HEK293 (cell line): ENCODE data around the gene HHAT.

Source experiments
- CTCF ChIA-PET: fragments of 350-600 bp; formaldehyde crosslinking; extraction: SDS; loops from one replicate; lab custom pipeline; 2021; ENCODE audit warnings: antibody characterized with exemption; lab: Yijun Ruan, JAX
- POLR2A ChIA-PET: fragments of 300-600 bp; formaldehyde crosslinking; extraction: SDS; loops from one replicate; lab custom pipeline; 2020; ENCODE audit warnings: antibody characterized with exemption, inconsistent platforms; lab: Yijun Ruan, JAX
- H3K27ac ChIP-seq: fragments of 200-500 bp; sonication (Bioruptor generic); 2 replicates; pipeline ENCODE4 v1.5.1; 2014; ENCODE audit warnings: low read depth, low read length, control low read depth, inconsistent platforms; ENCODE audit errors: extremely low read depth
- H3K36me3 ChIP-seq, 2 experiments: fragments of 200-500 bp in 1 of 2; sonication (Bioruptor generic) in 1 of 2; 1 replicate in 1 of 2; 2 replicates in 1 of 2; pipeline ENCODE4 v1.5.1; 2014 to 2017; ENCODE audit warnings: inconsistent platforms in 2 of 2, low read length in 2 of 2; ENCODE audit not compliant: control insufficient read depth in 2 of 2, insufficient read depth in 1 of 2
- H3K4me1 ChIP-seq: fragments of 200-500 bp; sonication (Bioruptor generic); 2 replicates; pipeline ENCODE4 v1.5.1; 2014; ENCODE audit warnings: mild to moderate bottlenecking, low read length, inconsistent platforms; ENCODE audit not compliant: control insufficient read depth, insufficient read depth
- H3K4me3 ChIP-seq: 2 replicates; pipeline ENCODE4 v1.5.1; 2011; ENCODE audit warnings: low read depth, mild to moderate bottlenecking, control low read depth, low read length, moderate library complexity
- H3K9me3 ChIP-seq: fragments of 200-500 bp; sonication (Bioruptor generic); 2 replicates; pipeline ENCODE4 v1.5.1; 2014; ENCODE audit warnings: low read depth, low read length, inconsistent platforms; ENCODE audit not compliant: control insufficient read depth, insufficient read depth
- HOXC10 ChIP-seq: sonication (generic); formaldehyde crosslinking; IDR thresholded peaks from 2 replicates; pipeline ENCODE4 v1.8.1; 2023; ENCODE audit warnings: mild to moderate bottlenecking, missing genetic modification reagents
- KLF1 ChIP-seq: fragments of 450-650 bp; formaldehyde crosslinking; IDR thresholded peaks from 2 replicates; pipeline ENCODE4 v1.5.1; 2016; ENCODE audit warnings: missing biosample characterization, missing genetic modification characterization
- MZF1 ChIP-seq: fragments of 450-650 bp; formaldehyde crosslinking; IDR thresholded peaks from 2 replicates; pipeline ENCODE4 v1.5.1; 2017; ENCODE audit warnings: missing biosample characterization, missing genetic modification characterization, borderline replicate concordance
- ZNF10 ChIP-seq: fragments of 450-650 bp; formaldehyde crosslinking; IDR thresholded peaks from 2 replicates; pipeline ENCODE4 v1.5.1; 2017; ENCODE audit warnings: missing biosample characterization, missing genetic modification characterization
- ZNF19 ChIP-seq: fragments of 450-650 bp; formaldehyde crosslinking; IDR thresholded peaks from 2 replicates; pipeline ENCODE4; 2016; ENCODE audit warnings: missing biosample characterization, missing genetic modification characterization, low read depth
- ZNF23 ChIP-seq: fragments of 450-650 bp; formaldehyde crosslinking; IDR thresholded peaks from 2 replicates; pipeline ENCODE4 v1.5.1; 2016; ENCODE audit warnings: missing biosample characterization, missing genetic modification characterization, borderline replicate concordance
- ZNF274 ChIP-seq, 2 experiments: fragments of 200-500 bp in 1 of 2; fragments of 450-650 bp in 1 of 2; sonication (Bioruptor generic) in 1 of 2; formaldehyde crosslinking in 1 of 2; IDR thresholded peaks; 2 replicates each; pipeline versions ENCODE4 v1.5.1 to v1.6.1; 2014 to 2016; ENCODE audit warnings: borderline replicate concordance in 1 of 2, inconsistent platforms in 1 of 2, low read length in 1 of 2, missing biosample characterization in 1 of 2, missing genetic modification characterization in 1 of 2
- ZNF350 ChIP-seq: fragments of 450-650 bp; formaldehyde crosslinking; IDR thresholded peaks from 2 replicates; pipeline ENCODE4 v1.5.0; 2017; ENCODE audit warnings: missing biosample characterization, mild to moderate bottlenecking, missing genetic modification characterization
- ZNF48 ChIP-seq: fragments of 450-650 bp; formaldehyde crosslinking; IDR thresholded peaks from 2 replicates; pipeline ENCODE4 v1.5.1; 2016; ENCODE audit warnings: missing biosample characterization, missing genetic modification characterization
- ZNF510 ChIP-seq: fragments of 450-650 bp; formaldehyde crosslinking; IDR thresholded peaks from 2 replicates; pipeline ENCODE4 v1.5.1; 2018; ENCODE audit warnings: mild to moderate bottlenecking, missing genetic modification characterization, missing biosample characterization; ENCODE audit not compliant: insufficient replicate concordance
- ZNF585B ChIP-seq: fragments of 450-650 bp; formaldehyde crosslinking; IDR thresholded peaks from 2 replicates; pipeline ENCODE4 v1.5.1; 2016; ENCODE audit warnings: missing biosample characterization, missing genetic modification characterization
- ZNF624 ChIP-seq: fragments of 450-650 bp; formaldehyde crosslinking; IDR thresholded peaks from 2 replicates; pipeline ENCODE4 v1.5.1; 2017; ENCODE audit warnings: missing biosample characterization, missing genetic modification characterization
- ZNF707 ChIP-seq: fragments of 450-650 bp; formaldehyde crosslinking; IDR thresholded peaks from 2 replicates; pipeline ENCODE4 v1.5.1; 2016; ENCODE audit warnings: missing biosample characterization, missing genetic modification characterization
- ZNF747 ChIP-seq: fragments of 450-650 bp; formaldehyde crosslinking; IDR thresholded peaks from 2 replicates; pipeline ENCODE4 v1.5.1; 2016; ENCODE audit warnings: missing biosample characterization, missing genetic modification characterization
- ZNF768 ChIP-seq: fragments of 450-650 bp; formaldehyde crosslinking; IDR thresholded peaks from 2 replicates; pipeline ENCODE4 v1.5.1; 2018; ENCODE audit warnings: missing biosample characterization, mild to moderate bottlenecking, missing genetic modification characterization
- TF ChIP-seq, protein P1 (sequence below): fragments of 450-650 bp; formaldehyde crosslinking; conservative IDR thresholded peaks from 2 replicates; pipeline ENCODE4 v1.5.1; 2016; ENCODE audit warnings: low read depth, missing biosample characterization, missing genetic modification characterization
- TF ChIP-seq, protein P2 (sequence below): fragments of 450-650 bp; formaldehyde crosslinking; IDR thresholded peaks from 2 replicates; pipeline ENCODE4 v1.5.1; 2016; ENCODE audit warnings: missing biosample characterization, missing genetic modification characterization
- TF ChIP-seq, protein P3 (sequence below): fragments of 450-650 bp; IDR thresholded peaks from 2 replicates; pipeline ENCODE4 v1.5.1; 2018; ENCODE audit warnings: missing biosample characterization, mild to moderate bottlenecking, missing genetic modification characterization

HHAT gene

DNA sequence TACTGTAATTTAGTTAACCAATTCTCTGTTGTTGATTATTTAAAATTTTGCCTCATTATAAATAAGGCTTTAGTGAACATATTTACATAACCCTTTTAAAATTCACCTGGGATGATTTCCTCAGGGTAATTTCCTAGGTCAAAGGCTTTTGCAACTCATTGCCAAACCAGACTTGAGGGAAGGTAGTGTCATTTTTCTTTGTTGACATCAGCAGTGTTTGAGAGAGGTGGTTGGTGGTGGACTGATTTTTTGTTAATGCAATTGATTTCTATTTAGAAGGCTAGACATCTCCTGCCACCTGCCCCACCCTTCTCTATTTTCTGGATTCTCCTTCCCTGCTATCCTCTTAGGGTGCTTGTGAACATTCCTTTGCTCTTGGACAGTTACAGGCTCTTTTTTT, 116.8 kb downstream of the HHAT start:
- ChIA-PET CTCF (interaction anchor here (9.1 kb wide), 1 partner anchor 689 kb away, joined by 136 read pairs; the partner anchor contains the start of gene KCNH1), POLR2A (no interaction called here)
- no peak overlapping the region for H3K27ac ChIP-seq
- no peak overlapping the region for H3K4me3 ChIP-seq
- H3K4me1 ChIP-seq, result peaks cover 5% of the 10 kb centered on the region
- no peaks in the 10 kb centered on the region for H3K9me3 ChIP-seq
- TF ChIP-seq ZNF10 (tag by site-specific recombination) (no peak), ZNF624 (tag by site-specific recombination) (no peak), HOXC10 (CRISPR knock-in tag) (no peak), ZNF23 (tag by site-specific recombination) (no peak), ZNF747 (tag by site-specific recombination) (no peak), ZNF768 (tag by site-specific recombination) (no peak), ZNF510 (tag by site-specific recombination) (no peak), MZF1 (tag by site-specific recombination) (no peak), ZNF274 (IDR thresholded peaks at IDR 0.05; ENCODE audit: low read length) (no peak), ZNF274 (tag by site-specific recombination; IDR thresholded peaks at IDR 0.05; ENCODE audit: borderline replicate concordance) (no peak), ZNF585B (tag by site-specific recombination) (no peak), ZNF707 (tag by site-specific recombination) (no peak), ZNF48 (tag by site-specific recombination) (no peak), ZNF350 (tag by site-specific recombination) (no peak)
- TF ChIP-seq, protein P1, sequence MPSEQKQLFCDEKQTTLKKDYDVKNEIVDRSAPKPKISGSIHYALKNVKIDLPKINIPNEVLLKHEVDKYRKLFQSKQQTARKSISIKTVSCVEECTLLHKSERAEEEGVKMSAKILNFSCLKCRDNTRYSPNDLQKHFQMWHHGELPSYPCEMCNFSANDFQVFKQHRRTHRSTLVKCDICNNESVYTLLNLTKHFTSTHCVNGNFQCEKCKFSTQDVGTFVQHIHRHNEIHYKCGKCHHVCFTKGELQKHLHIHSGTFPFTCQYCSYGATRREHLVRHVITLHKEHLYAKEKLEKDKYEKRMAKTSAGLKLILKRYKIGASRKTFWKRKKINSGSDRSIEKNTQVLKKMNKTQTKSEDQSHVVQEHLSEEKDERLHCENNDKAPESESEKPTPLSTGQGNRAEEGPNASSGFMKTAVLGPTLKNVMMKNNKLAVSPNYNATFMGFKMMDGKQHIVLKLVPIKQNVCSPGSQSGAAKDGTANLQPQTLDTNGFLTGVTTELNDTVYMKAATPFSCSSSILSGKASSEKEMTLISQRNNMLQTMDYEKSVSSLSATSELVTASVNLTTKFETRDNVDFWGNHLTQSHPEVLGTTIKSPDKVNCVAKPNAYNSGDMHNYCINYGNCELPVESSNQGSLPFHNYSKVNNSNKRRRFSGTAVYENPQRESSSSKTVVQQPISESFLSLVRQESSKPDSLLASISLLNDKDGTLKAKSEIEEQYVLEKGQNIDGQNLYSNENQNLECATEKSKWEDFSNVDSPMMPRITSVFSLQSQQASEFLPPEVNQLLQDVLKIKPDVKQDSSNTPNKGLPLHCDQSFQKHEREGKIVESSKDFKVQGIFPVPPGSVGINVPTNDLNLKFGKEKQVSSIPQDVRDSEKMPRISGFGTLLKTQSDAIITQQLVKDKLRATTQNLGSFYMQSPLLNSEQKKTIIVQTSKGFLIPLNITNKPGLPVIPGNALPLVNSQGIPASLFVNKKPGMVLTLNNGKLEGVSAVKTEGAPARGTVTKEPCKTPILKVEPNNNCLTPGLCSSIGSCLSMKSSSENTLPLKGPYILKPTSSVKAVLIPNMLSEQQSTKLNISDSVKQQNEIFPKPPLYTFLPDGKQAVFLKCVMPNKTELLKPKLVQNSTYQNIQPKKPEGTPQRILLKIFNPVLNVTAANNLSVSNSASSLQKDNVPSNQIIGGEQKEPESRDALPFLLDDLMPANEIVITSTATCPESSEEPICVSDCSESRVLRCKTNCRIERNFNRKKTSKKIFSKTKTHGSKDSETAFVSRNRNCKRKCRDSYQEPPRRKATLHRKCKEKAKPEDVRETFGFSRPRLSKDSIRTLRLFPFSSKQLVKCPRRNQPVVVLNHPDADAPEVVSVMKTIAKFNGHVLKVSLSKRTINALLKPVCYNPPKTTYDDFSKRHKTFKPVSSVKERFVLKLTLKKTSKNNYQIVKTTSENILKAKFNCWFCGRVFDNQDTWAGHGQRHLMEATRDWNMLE (tag by site-specific recombination), result no peak
- TF ChIP-seq, protein P2, sequence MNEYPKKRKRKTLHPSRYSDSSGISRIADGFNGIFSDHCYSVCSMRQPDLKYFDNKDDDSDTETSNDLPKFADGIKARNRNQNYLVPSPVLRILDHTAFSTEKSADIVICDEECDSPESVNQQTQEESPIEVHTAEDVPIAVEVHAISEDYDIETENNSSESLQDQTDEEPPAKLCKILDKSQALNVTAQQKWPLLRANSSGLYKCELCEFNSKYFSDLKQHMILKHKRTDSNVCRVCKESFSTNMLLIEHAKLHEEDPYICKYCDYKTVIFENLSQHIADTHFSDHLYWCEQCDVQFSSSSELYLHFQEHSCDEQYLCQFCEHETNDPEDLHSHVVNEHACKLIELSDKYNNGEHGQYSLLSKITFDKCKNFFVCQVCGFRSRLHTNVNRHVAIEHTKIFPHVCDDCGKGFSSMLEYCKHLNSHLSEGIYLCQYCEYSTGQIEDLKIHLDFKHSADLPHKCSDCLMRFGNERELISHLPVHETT (tag by site-specific recombination), result no peak
- H3K36me3 ChIP-seq, result no peaks in the 10 kb centered on the region

- POLR2A ChIA-PET, result no interaction called here
- Histone ChIP-seq H3K4me3 (no peak overlapping the region), H3K27ac (no peak overlapping the region), H3K36me3 (no peaks in the 10 kb centered on the region), H3K4me1 (peaks cover 5% of the 10 kb centered on the region)
- TF ChIP-seq, protein P3, sequence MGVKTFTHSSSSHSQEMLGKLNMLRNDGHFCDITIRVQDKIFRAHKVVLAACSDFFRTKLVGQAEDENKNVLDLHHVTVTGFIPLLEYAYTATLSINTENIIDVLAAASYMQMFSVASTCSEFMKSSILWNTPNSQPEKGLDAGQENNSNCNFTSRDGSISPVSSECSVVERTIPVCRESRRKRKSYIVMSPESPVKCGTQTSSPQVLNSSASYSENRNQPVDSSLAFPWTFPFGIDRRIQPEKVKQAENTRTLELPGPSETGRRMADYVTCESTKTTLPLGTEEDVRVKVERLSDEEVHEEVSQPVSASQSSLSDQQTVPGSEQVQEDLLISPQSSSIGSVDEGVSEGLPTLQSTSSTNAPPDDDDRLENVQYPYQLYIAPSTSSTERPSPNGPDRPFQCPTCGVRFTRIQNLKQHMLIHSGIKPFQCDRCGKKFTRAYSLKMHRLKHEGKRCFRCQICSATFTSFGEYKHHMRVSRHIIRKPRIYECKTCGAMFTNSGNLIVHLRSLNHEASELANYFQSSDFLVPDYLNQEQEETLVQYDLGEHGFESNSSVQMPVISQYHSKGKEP (tag by site-specific recombination), result no peak
- TF ChIP-seq KLF1 (tag by site-specific recombination) (0 out of 2 replicates have a peak, but pooled peaks have one; percentile 33), ZNF19 (tag by site-specific recombination) (no peak)
- TF ChIP-seq, all 188 proteins: peak for 1
- CTCF ChIA-PET, result interaction anchor here (0.7 to 9.1 kb wide), 8 partner anchors 17 to 768 kb away, joined by 3 to 136 read pairs (median 11); partner anchors contain the start of gene KCNH1
- H3K9me3 ChIP-seq, result no peaks in the 10 kb centered on the region
Observed at GRCh38 chr1:210445931-210446330, 117.2 kb downstream of the HHAT start.
